SU-DHL-6 (cell line): Measurements from ENCODE around the gene RAPGEF5.

ENCODE experiments used
- H2AFZ ChIP-seq: fragments of 200-600 bp; sonication (generic); 2 replicates; pipeline ENCODE4 v1.6.1; 2014; ENCODE audit warnings: low read depth, mild to moderate bottlenecking, moderate library complexity, mixed read lengths, antibody characterized with exemption, low read length; ENCODE audit not compliant: severe bottlenecking
- H3F3A ChIP-seq: fragments of 200-600 bp; shearing (Covaris generic); 2 replicates; pipeline ENCODE4 v1.6.0; 2016; ENCODE audit warnings: antibody characterized with exemption, mild to moderate bottlenecking; ENCODE audit not compliant: insufficient read depth
- H3K27ac ChIP-seq: fragments of 200-600 bp; sonication (generic); 2 replicates; pipeline ENCODE4 v1.5.1; 2016; ENCODE audit warnings: low read depth, mild to moderate bottlenecking, low read length, moderate library complexity, mixed read lengths
- H3K27me3 ChIP-seq: fragments of 200-600 bp; sonication (generic), shearing (Covaris generic); 2 replicates; pipeline ENCODE4 v1.6.0; 2014; ENCODE audit warnings: mild to moderate bottlenecking, low read length
- H3K36me3 ChIP-seq: fragments of 200-600 bp; sonication (generic); 2 replicates; pipeline ENCODE4 v1.6.1; 2014; ENCODE audit warnings: mild to moderate bottlenecking, low read length, mixed read lengths
- H3K4me2 ChIP-seq: fragments of 300-600, 200-600 bp; shearing (Covaris generic), sonication (generic); 2 replicates; pipeline ENCODE4 v1.6.0; 2014; ENCODE audit warnings: low read length, low read depth, mild to moderate bottlenecking; ENCODE audit not compliant: poor library complexity, severe bottlenecking
- H3K4me3 ChIP-seq: fragments of 200-600 bp; sonication (generic); 2 replicates; pipeline ENCODE4 v1.5.1; 2014; ENCODE audit warnings: antibody characterized with exemption, low read length, mild to moderate bottlenecking, mixed read lengths; ENCODE audit not compliant: insufficient read depth, poor library complexity, severe bottlenecking
- H3K79me2 ChIP-seq: fragments of 200-600 bp; sonication (generic); 2 replicates; pipeline ENCODE4 v1.6.1; 2014; ENCODE audit warnings: mild to moderate bottlenecking, low read length, moderate library complexity; ENCODE audit not compliant: insufficient read depth
- H3K9ac ChIP-seq: fragments of 200-600 bp; sonication (generic); 2 replicates; pipeline ENCODE4 v1.7.0; 2014; ENCODE audit warnings: mild to moderate bottlenecking, low read length
- H3K9me2 ChIP-seq: fragments of 200-600 bp; sonication (generic); replicated peaks from 2 replicates; pipeline ENCODE4 v1.6.1; 2014; ENCODE audit warnings: low read length; ENCODE audit not compliant: insufficient read depth
- H3K9me3 ChIP-seq: fragments of 200-600 bp; sonication (generic); 2 replicates; pipeline ENCODE4 v1.6.1; 2014; ENCODE audit warnings: low read length, mixed read lengths; ENCODE audit not compliant: insufficient read depth
- H4K20me1 ChIP-seq: fragments of 200-600 bp; sonication (generic); 2 replicates; pipeline ENCODE4 v1.6.1; 2014; ENCODE audit warnings: low read depth, mild to moderate bottlenecking, antibody characterized with exemption, low read length, moderate library complexity, mixed read lengths
- EZH2phosphoT487 ChIP-seq: fragments of 200-600 bp; sonication (generic), shearing (Covaris generic); conservative IDR thresholded peaks from 2 replicates; pipeline ENCODE4 v1.6.1; 2018; ENCODE audit warnings: mild to moderate bottlenecking, antibody characterized with exemption, low read length, moderate library complexity, mixed read lengths
- TF ChIP-seq, protein P1 (sequence below): fragments of 200-600 bp; sonication (generic); IDR thresholded peaks from one replicate; pipeline ENCODE4 v1.5.1; 2017; ENCODE audit warnings: antibody characterized with exemption, mild to moderate bottlenecking, low read length, moderate library complexity; ENCODE audit not compliant: insufficient read depth, poor library complexity, severe bottlenecking

The RAPGEF5 gene

DNA sequence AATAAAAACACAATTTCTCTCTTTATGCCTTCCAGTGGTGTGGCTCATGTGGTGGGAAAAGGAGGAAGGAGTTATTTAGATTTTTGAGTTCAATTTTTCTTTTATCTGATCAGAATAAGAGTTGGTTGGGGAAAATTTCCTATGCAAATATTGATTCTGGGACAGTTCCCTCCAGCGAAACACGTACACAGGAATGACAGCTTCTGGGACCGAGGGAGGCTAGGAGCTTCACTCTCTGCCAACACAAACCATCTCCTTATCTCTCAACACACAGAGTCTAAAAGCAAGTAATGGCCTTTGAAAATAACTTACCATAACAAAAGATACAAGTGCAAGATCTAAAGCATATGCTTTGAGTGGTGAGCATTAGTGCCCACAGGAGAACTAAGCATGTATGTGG, 122.7 kb downstream of the RAPGEF5 start:
- H3F3A ChIP-seq: no peaks in the 10 kb centered on the region
- no peak overlapping the region for H2AFZ ChIP-seq

DNA sequence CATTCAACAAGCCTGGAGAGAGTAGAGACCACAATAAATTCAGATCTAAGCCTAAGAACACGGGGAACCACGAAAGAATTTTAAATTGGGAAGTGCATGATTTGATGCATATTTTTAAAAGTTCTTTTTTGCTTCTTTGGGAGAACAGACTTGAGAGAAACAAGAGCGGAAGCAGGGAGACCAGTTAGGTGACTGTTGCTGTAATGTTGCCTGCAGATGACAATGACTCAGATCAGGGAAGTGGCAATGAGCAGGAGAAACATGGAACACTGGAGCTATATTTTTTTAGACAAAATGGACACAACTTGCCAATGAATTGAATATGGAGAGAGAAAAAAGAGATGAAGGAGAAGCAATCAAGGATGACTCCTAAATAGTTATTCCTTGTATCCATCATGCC, 125.1 kb downstream of the RAPGEF5 start:
- no peaks in the 10 kb centered on the region for H3K9me2 ChIP-seq
- H3K27me3 ChIP-seq: no peaks in the 10 kb centered on the region
- H3K4me3 ChIP-seq: no peak overlapping the region
- no peak overlapping the region for H2AFZ ChIP-seq
- no peaks in the 10 kb centered on the region for H3K79me2 ChIP-seq
- no peak overlapping the region for H3K9ac ChIP-seq
- H3K36me3 ChIP-seq: no peaks in the 10 kb centered on the region
- H3K4me2 ChIP-seq: no peak overlapping the region
- H3K27ac ChIP-seq: no peak overlapping the region
- no peaks in the 10 kb centered on the region for H3F3A ChIP-seq
- no peaks in the 10 kb centered on the region for H3K9me3 ChIP-seq
- no peak for TF ChIP-seq EZH2phosphoT487
- TF ChIP-seq, protein P1, sequence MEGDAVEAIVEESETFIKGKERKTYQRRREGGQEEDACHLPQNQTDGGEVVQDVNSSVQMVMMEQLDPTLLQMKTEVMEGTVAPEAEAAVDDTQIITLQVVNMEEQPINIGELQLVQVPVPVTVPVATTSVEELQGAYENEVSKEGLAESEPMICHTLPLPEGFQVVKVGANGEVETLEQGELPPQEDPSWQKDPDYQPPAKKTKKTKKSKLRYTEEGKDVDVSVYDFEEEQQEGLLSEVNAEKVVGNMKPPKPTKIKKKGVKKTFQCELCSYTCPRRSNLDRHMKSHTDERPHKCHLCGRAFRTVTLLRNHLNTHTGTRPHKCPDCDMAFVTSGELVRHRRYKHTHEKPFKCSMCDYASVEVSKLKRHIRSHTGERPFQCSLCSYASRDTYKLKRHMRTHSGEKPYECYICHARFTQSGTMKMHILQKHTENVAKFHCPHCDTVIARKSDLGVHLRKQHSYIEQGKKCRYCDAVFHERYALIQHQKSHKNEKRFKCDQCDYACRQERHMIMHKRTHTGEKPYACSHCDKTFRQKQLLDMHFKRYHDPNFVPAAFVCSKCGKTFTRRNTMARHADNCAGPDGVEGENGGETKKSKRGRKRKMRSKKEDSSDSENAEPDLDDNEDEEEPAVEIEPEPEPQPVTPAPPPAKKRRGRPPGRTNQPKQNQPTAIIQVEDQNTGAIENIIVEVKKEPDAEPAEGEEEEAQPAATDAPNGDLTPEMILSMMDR: no peak
- no peaks in the 10 kb centered on the region for H4K20me1 ChIP-seq

More for the DNA sequence above, 122.7 kb downstream of the RAPGEF5 start:
- H3K4me2 ChIP-seq: no peak overlapping the region
- no peaks in the 10 kb centered on the region for H3K9me2 ChIP-seq
- no peaks in the 10 kb centered on the region for H3K36me3 ChIP-seq
- no peaks in the 10 kb centered on the region for H3K9me3 ChIP-seq
- no peaks in the 10 kb centered on the region for H3K27me3 ChIP-seq
- TF ChIP-seq EZH2phosphoT487: no peak
- TF ChIP-seq, protein P1: no peak
- H3K79me2 ChIP-seq: no peaks in the 10 kb centered on the region
- H3K27ac ChIP-seq: no peak overlapping the region
- no peak overlapping the region for H3K4me3 ChIP-seq
- H3K9ac ChIP-seq: no peak overlapping the region
- H4K20me1 ChIP-seq: no peaks in the 10 kb centered on the region

DNA sequence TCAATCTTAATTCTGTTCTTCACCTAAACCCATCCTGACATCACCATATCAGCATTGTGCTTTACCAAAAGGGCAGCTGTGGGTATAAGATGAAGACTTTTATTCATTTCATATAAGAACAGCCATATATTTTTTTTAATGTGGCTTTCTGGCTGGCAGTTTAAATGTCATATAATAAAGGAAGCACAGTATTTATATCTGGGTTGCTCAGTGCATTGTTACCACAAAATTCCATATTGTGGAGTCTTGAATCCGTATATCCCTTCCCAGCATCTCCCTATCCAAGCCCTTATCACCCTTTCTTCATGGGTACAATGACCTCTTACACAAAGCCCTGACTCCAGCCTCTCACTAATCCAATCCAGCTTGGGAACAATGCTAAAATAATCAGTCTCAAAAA, 125.8 kb downstream of the RAPGEF5 start:
- Histone ChIP-seq H3K9ac (no peak overlapping the region), H3K27me3 (no peaks in the 10 kb centered on the region), H3K9me3 (no peaks in the 10 kb centered on the region), H3K9me2 (no peaks in the 10 kb centered on the region), H4K20me1 (no peaks in the 10 kb centered on the region), H2AFZ (no peak overlapping the region), H3K79me2 (no peaks in the 10 kb centered on the region), H3K4me3 (no peak overlapping the region), H3F3A (no peaks in the 10 kb centered on the region), H3K27ac (no peak overlapping the region), H3K36me3 (no peaks in the 10 kb centered on the region), H3K4me2 (no peak overlapping the region)
- TF ChIP-seq, protein P1: no peak
- no peak for TF ChIP-seq EZH2phosphoT487
